ENCODE results near the gene ROPN1B. TPM values are rescaled to one million over a fixed set of nuclear protein-coding genes. Genes with fewer than 3 reads are reported as not detected.

Gene ROPN1B
- total RNA-seq, 1 experiment from 2014 or later: 0.13 TPM

GRCh38 chr3:125958511-125959316 lies 10.3 kb upstream of the ROPN1B start:
- ATAC-seq (peak; percentile 63), DNase-seq (ENCODE audit: low spot score) (peak; percentile 42)
- Mint-ChIP-seq H3K27ac (no peak overlapping the region), H3K36me3 (no peaks in the 10 kb centered on the region), H3K4me3 (peak overlapping the region; percentile 45), H3K27me3 (ENCODE audit: low read depth) (peaks cover 16% of the 10 kb centered on the region), H3K4me1 (peaks cover 5% of the 10 kb centered on the region; the same call in 1 of the 2 replicates), H3K9me3 (no peaks in the 10 kb centered on the region)
- ChIA-PET POLR2A (no interaction called here), CTCF (interaction anchor here (1.1 to 1.2 kb wide), 2 partner anchors 13 to 175 kb away, joined by 5 read pairs; no protein-coding TSS in a partner anchor)
- TF ChIP-seq MYBL2 (CRISPR knock-in tag; IDR thresholded peaks at IDR 0.05): 0 out of 2 replicates have a peak, but pooled peaks have one; percentile 4
- TF ChIP-seq NR2C2 (CRISPR knock-in tag; IDR thresholded peaks at IDR 0.05): no peak
- TF ChIP-seq PRDM15 (CRISPR knock-in tag; IDR thresholded peaks at IDR 0.05): peak; percentile 86
- TF ChIP-seq, protein P1, sequence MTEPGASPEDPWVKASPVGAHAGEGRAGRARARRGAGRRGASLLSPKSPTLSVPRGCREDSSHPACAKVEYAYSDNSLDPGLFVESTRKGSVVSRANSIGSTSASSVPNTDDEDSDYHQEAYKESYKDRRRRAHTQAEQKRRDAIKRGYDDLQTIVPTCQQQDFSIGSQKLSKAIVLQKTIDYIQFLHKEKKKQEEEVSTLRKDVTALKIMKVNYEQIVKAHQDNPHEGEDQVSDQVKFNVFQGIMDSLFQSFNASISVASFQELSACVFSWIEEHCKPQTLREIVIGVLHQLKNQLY (CRISPR knock-in tag; IDR thresholded peaks at IDR 0.05): no peak

DNA sequence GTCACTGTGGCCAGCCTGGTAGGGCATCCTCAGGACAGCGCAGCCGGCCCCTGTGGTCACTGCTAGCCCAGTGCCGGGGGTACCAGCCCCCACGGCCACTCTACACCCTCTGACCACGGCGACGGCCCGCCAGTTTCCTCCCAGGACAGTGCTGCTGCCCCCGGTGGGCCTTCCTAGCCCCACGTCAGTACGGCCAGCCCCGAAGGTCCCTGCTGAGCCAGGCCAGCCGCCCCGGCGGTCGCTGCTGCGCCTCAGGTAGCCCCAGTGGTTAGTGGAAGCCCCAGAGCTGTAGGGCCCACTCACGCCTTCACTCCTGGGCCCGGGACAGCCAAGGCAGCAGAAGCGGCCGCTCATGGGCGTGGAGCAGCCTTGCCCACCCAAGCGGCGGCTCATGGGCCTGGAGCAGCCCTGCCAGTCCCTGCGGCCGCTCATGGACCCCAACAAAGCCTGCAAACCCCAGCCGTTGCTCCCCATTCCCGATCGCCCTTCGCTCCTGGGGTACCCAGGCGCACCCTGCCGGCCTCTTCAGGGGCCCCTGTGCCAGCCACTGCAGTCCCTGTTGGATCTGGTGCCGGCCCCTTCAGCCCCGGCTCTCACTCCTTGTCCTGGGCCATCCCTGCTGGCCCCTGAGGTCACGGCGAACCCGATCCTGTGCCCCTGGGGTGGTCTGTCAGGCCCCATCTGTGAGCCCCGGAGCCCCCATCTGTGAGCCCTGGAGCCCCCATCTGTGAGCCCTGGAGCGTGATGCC lies 9.5 kb upstream of the ROPN1B start:
- POLR2A ChIA-PET: no interaction called here
- Mint-ChIP-seq H3K9me3 (no peaks in the 10 kb centered on the region), H3K36me3 (no peaks in the 10 kb centered on the region), H3K4me1 (peaks cover 8% of the 10 kb centered on the region; the same call in 1 of the 2 replicates), H3K27ac (no peak overlapping the region), H3K4me3 (no peak overlapping the region), H3K27me3 (ENCODE audit: low read depth) (peaks cover 16% of the 10 kb centered on the region)
- DNase-seq (ENCODE audit: low spot score) (peak; percentile 49), ATAC-seq (peak; percentile 17; the same call in 1 of the 2 replicates)
- TF ChIP-seq ZBTB43 (CRISPR knock-in tag; IDR thresholded peaks at IDR 0.05) (no peak), CDX4 (CRISPR knock-in tag; IDR thresholded peaks at IDR 0.05; ENCODE audit: borderline replicate concordance) (no peak), CREM (CRISPR knock-in tag; IDR thresholded peaks at IDR 0.05) (no peak), OVOL2 (CRISPR knock-in tag; IDR thresholded peaks at IDR 0.05; ENCODE audit: borderline replicate concordance) (no peak), ATF1 (CRISPR knock-in tag; IDR thresholded peaks at IDR 0.05) (no peak), TP53 (CRISPR knock-in tag; IDR thresholded peaks at IDR 0.05) (no peak), RORB (CRISPR knock-in tag; IDR thresholded peaks at IDR 0.05) (no peak), ZNF263 (CRISPR knock-in tag; IDR thresholded peaks at IDR 0.05; ENCODE audit: low read depth) (no peak), MAX (CRISPR knock-in tag; IDR thresholded peaks at IDR 0.05) (no peak), HMGA2 (CRISPR knock-in tag; IDR thresholded peaks at IDR 0.05) (no peak), GTF2I (CRISPR knock-in tag; conservative IDR thresholded peaks at IDR 0.05) (no peak), KAT7 (CRISPR knock-in tag; IDR thresholded peaks at IDR 0.05; ENCODE audit: borderline replicate concordance) (no peak), USF1 (CRISPR knock-in tag; IDR thresholded peaks at IDR 0.05) (no peak)
- TF ChIP-seq, protein P2, sequence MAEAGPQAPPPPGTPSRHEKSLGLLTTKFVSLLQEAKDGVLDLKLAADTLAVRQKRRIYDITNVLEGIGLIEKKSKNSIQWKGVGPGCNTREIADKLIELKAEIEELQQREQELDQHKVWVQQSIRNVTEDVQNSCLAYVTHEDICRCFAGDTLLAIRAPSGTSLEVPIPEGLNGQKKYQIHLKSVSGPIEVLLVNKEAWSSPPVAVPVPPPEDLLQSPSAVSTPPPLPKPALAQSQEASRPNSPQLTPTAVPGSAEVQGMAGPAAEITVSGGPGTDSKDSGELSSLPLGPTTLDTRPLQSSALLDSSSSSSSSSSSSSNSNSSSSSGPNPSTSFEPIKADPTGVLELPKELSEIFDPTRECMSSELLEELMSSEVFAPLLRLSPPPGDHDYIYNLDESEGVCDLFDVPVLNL (CRISPR knock-in tag; IDR thresholded peaks at IDR 0.05; ENCODE audit: borderline replicate concordance, low read depth): no peak
- CTCF ChIA-PET: interaction anchor here (1.4 kb wide), 1 partner anchor 12 kb away, joined by 4 read pairs; no protein-coding TSS in a partner anchor
